GM12875 (cell line): ENCODE data around the gene ERBB3.
"Not testable (repeated sequence)": the region's sequence is repeated elsewhere in the genome, so short reads cannot be mapped to it uniquely, and the experiment has no call there.

ENCODE experiments used
- H3K4me3 ChIP-seq: one replicate; pipeline ENCODE4 v1.5.1; 2011; ENCODE audit warnings: low read depth, low read length, control low read depth
- TF ChIP-seq, protein P1 (sequence below): IDR thresholded peaks from 2 replicates; pipeline ENCODE4 v1.5.1; 2011; ENCODE audit warnings: low read depth, mild to moderate bottlenecking, control low read depth, inconsistent platforms, low read length, moderate library complexity, borderline replicate concordance; ENCODE audit not compliant: insufficient read depth

ERBB3 gene

DNA sequence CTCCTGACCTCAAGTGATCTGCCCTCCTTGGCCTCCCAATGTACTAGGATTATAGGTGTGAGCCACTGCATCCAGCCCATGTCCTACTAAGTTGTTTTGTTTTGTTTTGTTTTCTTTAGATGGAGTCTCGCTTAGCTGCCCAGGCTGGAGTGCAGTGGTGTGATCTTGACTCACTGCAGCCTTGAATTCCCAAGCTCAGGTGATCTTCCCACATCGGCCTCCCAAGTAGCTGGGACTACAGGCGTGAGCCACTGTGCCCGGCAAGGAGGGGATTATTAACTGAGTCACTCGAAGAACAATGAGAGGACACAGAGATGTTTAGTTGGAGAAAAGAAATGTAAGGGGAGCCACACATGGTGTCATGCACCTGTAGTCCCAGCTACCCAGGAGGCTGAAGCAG, 18.0 kb upstream of the ERBB3 start:
- TF ChIP-seq, protein P1, sequence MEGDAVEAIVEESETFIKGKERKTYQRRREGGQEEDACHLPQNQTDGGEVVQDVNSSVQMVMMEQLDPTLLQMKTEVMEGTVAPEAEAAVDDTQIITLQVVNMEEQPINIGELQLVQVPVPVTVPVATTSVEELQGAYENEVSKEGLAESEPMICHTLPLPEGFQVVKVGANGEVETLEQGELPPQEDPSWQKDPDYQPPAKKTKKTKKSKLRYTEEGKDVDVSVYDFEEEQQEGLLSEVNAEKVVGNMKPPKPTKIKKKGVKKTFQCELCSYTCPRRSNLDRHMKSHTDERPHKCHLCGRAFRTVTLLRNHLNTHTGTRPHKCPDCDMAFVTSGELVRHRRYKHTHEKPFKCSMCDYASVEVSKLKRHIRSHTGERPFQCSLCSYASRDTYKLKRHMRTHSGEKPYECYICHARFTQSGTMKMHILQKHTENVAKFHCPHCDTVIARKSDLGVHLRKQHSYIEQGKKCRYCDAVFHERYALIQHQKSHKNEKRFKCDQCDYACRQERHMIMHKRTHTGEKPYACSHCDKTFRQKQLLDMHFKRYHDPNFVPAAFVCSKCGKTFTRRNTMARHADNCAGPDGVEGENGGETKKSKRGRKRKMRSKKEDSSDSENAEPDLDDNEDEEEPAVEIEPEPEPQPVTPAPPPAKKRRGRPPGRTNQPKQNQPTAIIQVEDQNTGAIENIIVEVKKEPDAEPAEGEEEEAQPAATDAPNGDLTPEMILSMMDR, result no peak
- no peak overlapping the region for H3K4me3 ChIP-seq

DNA sequence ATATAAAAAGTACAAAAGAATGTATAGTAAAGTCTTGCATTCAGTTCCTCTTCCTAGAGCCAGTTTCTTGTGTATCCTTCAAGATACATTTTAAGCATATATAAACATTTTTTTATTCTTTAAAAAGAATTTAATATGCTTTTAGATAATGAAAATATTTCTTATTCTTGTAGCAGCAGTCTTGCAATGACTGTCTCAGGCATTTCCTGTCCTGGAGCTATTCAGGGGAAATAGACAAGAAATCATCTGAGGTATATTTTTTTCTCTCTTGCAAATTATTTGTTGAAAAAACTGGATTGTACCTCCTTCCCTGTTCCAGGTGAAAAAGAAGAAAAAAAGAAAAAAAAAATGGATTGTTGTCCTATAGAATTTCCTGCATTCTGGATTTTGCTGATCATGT, 17.0 kb upstream of the ERBB3 start:
- TF ChIP-seq, protein P1, result no peak

DNA sequence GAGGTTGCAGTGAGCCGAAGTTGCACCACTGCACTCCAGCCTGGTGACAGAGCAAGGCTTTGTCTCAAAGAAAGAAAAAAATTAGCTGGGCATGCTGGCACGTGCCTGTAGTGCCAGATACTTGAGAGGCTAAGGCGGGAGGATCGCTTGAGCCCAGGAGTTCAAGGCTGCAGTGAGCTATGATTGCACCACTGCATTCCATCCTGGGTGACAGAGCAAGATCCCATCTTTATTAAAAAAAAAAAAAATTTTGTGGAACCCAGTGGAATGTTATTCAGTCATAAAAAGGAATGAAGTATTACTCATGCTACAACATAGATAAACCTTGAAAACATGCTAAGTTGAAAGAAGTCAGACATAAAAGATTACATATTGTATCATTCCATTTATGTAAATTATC, 8.3 kb upstream of the ERBB3 start:
- H3K4me3 ChIP-seq, result no peak overlapping the region
- TF ChIP-seq, protein P1, result no peak

More for the DNA sequence above, 17.0 kb upstream of the ERBB3 start:
- H3K4me3 ChIP-seq, result no peak overlapping the region

DNA sequence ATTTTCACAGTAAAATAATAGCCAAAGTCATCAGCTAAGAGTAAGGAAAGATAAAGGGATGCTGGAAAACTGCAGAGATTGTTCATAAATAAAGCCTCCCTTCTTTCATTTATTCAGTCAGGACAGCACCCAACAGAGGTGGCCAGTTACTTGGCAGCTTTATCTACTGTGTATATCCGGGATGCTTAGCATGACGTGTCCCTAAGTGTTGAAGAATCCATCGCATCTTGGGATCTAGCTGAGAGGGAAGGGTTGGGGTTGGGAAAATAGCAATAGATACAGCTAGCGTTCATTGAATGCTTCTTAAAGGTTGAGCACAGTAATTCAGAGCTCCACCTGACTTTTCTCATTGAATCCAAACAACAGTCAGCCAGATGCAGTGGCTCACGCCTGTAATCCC, 5.6 kb upstream of the ERBB3 start:
- H3K4me3 ChIP-seq, result no peak overlapping the region
- TF ChIP-seq, protein P1, result no peak

DNA sequence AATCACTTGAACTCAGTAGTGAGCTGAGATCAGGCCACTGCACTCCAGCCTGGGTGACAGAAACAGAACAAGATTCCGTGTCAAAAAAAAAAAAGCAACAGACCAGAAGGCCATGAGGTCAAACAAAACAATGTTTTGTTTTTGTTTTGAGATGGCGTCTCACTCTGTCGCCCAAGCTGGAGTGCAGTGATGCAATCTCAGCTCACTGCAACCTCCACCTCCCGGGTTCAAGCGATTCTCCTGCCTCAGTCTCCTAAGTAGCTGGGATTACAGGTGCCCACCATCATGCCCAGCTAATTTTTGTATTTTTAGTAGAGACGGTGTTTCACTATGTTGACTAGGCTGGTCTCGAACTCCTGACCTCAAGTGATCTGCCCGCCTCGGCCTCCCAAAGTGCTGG, 2.0 kb upstream of the ERBB3 start:
- not testable (repeated sequence) for H3K4me3 ChIP-seq

DNA sequence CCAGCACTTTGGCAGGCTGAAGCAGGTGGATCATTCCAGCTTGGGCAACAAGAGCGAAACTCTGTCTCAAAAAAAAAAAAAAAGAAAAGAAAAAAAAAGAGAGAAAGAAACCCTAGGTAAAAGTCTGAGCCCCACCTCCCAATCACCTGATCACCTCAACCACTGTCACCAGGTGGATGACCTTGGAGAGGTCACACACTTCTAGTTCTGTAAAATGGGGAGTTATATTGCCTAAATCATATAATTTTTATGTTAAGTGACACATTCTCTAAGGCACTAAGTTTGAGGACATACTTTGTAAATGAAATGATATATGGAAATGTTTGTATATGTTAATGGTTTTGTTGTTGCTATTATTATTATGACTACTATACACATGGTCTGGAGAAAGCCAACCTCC, 1.5 kb upstream of the ERBB3 start:
- TF ChIP-seq, protein P1, result no peak
- H3K4me3 ChIP-seq, result no peak overlapping the region

DNA sequence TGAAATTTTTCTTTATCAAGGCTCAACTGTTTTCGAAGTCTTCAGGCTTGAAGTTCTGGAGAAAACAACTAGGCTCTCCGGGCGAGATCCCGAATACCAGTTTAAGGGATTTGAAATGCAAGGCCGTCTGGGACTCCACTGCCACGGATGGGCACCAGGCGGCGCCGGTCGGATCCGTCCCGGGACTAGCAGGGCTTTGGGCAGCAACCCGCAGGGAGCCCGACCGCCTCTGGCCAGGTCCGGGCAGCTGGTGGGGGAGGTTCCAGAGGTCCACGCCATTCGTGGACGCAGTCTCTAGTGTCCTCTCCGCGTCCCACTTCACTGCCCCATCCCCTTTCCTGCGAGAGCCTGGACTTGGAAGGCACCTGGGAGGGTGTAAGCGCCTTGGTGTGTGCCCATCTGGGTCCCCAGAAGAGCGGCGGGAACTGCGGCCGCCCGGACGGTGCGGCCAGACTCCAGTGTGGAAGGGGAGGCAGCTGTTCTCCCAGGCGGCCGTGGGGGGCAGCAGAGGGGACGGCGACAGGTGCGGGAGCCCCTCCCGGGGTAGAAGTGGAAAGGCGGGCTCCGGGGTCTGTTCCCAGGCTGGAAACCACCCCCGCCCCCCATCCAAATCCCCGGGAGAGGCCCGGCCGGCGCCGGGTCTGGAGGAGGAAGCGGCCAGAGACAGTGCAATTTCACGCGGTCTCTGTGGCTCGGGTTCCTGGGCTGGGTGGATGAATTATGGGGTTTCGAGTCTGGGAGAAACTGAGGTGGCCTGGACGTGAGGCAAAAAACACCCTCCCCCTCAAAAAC, 838 bp upstream of the ERBB3 start:
- TF ChIP-seq, protein P1, result peak; percentile 74
- H3K4me3 ChIP-seq, result peak overlapping the region; percentile 41
